ENCODE data around the gene XPOT. TPM values are rescaled to one million over a fixed set of nuclear protein-coding genes. Genes with fewer than 3 reads are reported as not detected.
A peak's percentile ranks its signal among the peaks of the same experiment; 100 is the strongest.

XPOT gene
- total RNA-seq, 3 donors from 2014 or later = 41.0 to 71.0 (median 52.7) TPM

- intact Hi-C loops (cut with DNase I; ENCODE audit: low total_unique reads) = no loop called here
- Histone ChIP-seq H3K9me3 (no peaks in the 10 kb centered on the region), H3K36me3 (no peaks in the 10 kb centered on the region), H3K4me1 (peaks cover 0 to 9% of the 10 kb centered on the region in 2 donors), H3K27me3 (no peaks in the 10 kb centered on the region), H3K4me3 (peak overlapping the region; percentile 83 to 97 (median 91)), H3K27ac (peak overlapping the region in 1 of 2 donors; percentile 99)
- no peak for TF ChIP-seq POLR2AphosphoS5 (IDR thresholded peaks at IDR 0.05)
- no peak for TF ChIP-seq POLR2A (IDR thresholded peaks at IDR 0.05)
- TF ChIP-seq CTCF (IDR thresholded peaks at IDR 0.05) = no peak
- no peak for DNase-seq (ENCODE audit: low spot score in 2 of 2)
Measured at GRCh38 chr12:64450711-64451486, 46.7 kb downstream of the XPOT start.

GRCh38 chr12:64451687-64452558 lies 47.7 kb downstream of the XPOT start, which contains the start of gene TBK1:
Gene TBK1 (plus strand): TSS chr12:64452120. CDS start chr12:64455871, 3,751 bp downstream.
- TF ChIP-seq CTCF (IDR thresholded peaks at IDR 0.05) (peak in 2 of 3 donors; percentile 19 to 27), POLR2A (IDR thresholded peaks at IDR 0.05) (no peak), POLR2AphosphoS5 (IDR thresholded peaks at IDR 0.05) (peak in 2 of 3 donors; percentile 38 to 76)
- intact Hi-C loops (cut with DNase I; ENCODE audit: low total_unique reads) = no loop called here
- Histone ChIP-seq H3K27ac (peak within 1 kb of the TSS; percentile 97 to 99), H3K36me3 (no peaks in the 10 kb centered on the region), H3K9me3 (no peaks in the 10 kb centered on the region), H3K27me3 (no peaks in the 10 kb centered on the region), H3K4me3 (peak within 1 kb of the TSS; percentile 83 to 97 (median 91)), H3K4me1 (peaks cover 0 to 9% of the 10 kb centered on the region in 2 donors)
- peak; percentile 78 to 82 for DNase-seq (ENCODE audit: low spot score in 2 of 2)

GRCh38 chr12:64452559-64453329 lies 48.6 kb downstream of the XPOT start:
- Histone ChIP-seq H3K27ac (peak overlapping the region; percentile 97 to 99), H3K4me3 (peak overlapping the region; percentile 83 to 97 (median 91)), H3K36me3 (no peaks in the 10 kb centered on the region), H3K9me3 (no peaks in the 10 kb centered on the region), H3K27me3 (no peaks in the 10 kb centered on the region), H3K4me1 (peaks cover 0 to 9% of the 10 kb centered on the region in 2 donors)
- peak in 1 of 3 donors; percentile 20 for TF ChIP-seq POLR2AphosphoS5 (IDR thresholded peaks at IDR 0.05)
- TF ChIP-seq POLR2A (IDR thresholded peaks at IDR 0.05) = no peak
- TF ChIP-seq CTCF (IDR thresholded peaks at IDR 0.05) = no peak
- peak in 1 of 2 donors; percentile 31 for DNase-seq (ENCODE audit: low spot score in 2 of 2)
- intact Hi-C loops (cut with DNase I; ENCODE audit: low total_unique reads) = no loop called here

GRCh38 chr12:64455506-64455905 lies 51.3 kb downstream of the XPOT start:
- H3K36me3 ChIP-seq = no peaks in the 10 kb centered on the region
- peaks cover 0 to 15% of the 10 kb centered on the region in 2 donors for H3K4me1 ChIP-seq

More at GRCh38 chr12:64455506-64455905, 51.3 kb downstream of the XPOT start:
- H3K9me3 ChIP-seq = no peaks in the 10 kb centered on the region
- TF ChIP-seq POLR2AphosphoS5 (IDR thresholded peaks at IDR 0.05) (no peak), CTCF (IDR thresholded peaks at IDR 0.05) (no peak), POLR2A (IDR thresholded peaks at IDR 0.05) (no peak)
- no peaks in the 10 kb centered on the region for H3K27me3 ChIP-seq
- H3K27ac ChIP-seq = no peak overlapping the region
- no peak for DNase-seq (ENCODE audit: low spot score in 2 of 2)
- intact Hi-C loops (cut with DNase I; ENCODE audit: low total_unique reads) = no loop called here
- no peak overlapping the region for H3K4me3 ChIP-seq
